ENCODE measurements around the gene NIPSNAP3A. TPM values are rescaled to one million over a fixed set of nuclear protein-coding genes. Genes with fewer than 3 reads are reported as not detected.

NIPSNAP3A gene
- total RNA-seq, 6 experiments from 2014 or later: 16.8 to 28.1 (median 22.4) TPM

DNA sequence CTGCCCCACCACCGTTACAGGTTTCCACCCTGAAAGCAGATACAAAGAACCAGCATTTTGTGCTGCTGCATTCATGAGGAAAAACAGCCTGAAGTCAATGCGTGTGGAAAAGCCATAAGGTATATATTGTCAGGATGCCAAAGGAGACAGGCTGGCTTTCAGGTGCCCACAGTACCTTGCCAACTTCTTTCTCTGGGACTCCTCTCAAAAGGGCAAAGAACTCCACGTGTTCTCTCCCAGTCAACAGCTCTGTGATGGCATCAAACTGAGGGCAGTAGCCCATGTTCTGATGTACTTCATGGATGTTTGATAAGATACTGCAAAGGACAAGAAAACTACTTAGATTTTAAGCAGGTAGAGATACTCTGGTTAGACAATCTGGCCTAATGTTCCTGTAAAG is 40.8 kb downstream of the NIPSNAP3A start:
- intact Hi-C loops (cut with DNase I): no loop called here
- Histone ChIP-seq H3K27me3 (no peaks in the 10 kb centered on the region), H3K4me1 (no peaks in the 10 kb centered on the region), H3K27ac (no peak overlapping the region), H3K9me3 (no peaks in the 10 kb centered on the region), H3K36me3 (peaks cover 6 to 100% (median 66%) of the 10 kb centered on the region in 4 donors), H3K4me3 (no peak overlapping the region)
- TF ChIP-seq POLR2A (IDR thresholded peaks at IDR 0.05): no peak
- TF ChIP-seq, protein P1, sequence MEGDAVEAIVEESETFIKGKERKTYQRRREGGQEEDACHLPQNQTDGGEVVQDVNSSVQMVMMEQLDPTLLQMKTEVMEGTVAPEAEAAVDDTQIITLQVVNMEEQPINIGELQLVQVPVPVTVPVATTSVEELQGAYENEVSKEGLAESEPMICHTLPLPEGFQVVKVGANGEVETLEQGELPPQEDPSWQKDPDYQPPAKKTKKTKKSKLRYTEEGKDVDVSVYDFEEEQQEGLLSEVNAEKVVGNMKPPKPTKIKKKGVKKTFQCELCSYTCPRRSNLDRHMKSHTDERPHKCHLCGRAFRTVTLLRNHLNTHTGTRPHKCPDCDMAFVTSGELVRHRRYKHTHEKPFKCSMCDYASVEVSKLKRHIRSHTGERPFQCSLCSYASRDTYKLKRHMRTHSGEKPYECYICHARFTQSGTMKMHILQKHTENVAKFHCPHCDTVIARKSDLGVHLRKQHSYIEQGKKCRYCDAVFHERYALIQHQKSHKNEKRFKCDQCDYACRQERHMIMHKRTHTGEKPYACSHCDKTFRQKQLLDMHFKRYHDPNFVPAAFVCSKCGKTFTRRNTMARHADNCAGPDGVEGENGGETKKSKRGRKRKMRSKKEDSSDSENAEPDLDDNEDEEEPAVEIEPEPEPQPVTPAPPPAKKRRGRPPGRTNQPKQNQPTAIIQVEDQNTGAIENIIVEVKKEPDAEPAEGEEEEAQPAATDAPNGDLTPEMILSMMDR (IDR thresholded peaks at IDR 0.05): no peak
- DNase-seq (no peak), ATAC-seq (peak; percentile 11 to 57 (median 36))
- 25% methylated on average over 2 of the region's 3 CpGs for WGBS (ENCODE audit: insufficient coverage, low coverage, low lambda C conversion rate, missing lambda C conversion rate)

DNA sequence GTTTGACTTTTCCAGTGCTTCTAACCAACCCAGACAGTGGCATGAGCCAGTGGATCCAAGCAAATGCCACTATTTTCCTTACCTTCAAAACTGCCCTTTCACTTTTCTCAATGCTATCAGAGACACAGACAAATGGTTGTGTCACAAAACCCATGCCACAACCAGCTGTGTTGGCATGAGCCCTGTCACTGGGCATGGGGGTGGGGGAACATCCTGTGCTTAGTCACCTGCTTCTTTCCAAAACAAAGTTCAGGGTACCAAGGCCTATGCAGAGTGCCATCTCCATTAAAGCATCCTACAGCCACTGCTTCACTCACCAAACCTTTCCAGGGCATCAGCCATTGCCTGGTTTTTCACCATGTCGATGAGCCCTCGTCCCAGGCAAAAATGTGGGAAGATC is 46.6 kb downstream of the NIPSNAP3A start:
- H3K9me3 ChIP-seq: no peaks in the 10 kb centered on the region
- TF ChIP-seq, protein P1 (IDR thresholded peaks at IDR 0.05): no peak
- no peak for TF ChIP-seq POLR2A (IDR thresholded peaks at IDR 0.05)
- intact Hi-C loops (cut with DNase I): no loop called here
- H3K27ac ChIP-seq: no peak overlapping the region
- 100% methylated on average over 2 of the region's 2 CpGs for WGBS (ENCODE audit: insufficient coverage, low coverage, low lambda C conversion rate, missing lambda C conversion rate)
- DNase-seq (peak in 1 of 3 donors; percentile 38), ATAC-seq (peak; percentile 16 to 65 (median 28))
- H3K4me3 ChIP-seq: no peak overlapping the region
- no peaks in the 10 kb centered on the region for H3K27me3 ChIP-seq
- H3K4me1 ChIP-seq: no peaks in the 10 kb centered on the region
- peaks cover 15 to 100% (median 62%) of the 10 kb centered on the region in 4 donors for H3K36me3 ChIP-seq

DNA sequence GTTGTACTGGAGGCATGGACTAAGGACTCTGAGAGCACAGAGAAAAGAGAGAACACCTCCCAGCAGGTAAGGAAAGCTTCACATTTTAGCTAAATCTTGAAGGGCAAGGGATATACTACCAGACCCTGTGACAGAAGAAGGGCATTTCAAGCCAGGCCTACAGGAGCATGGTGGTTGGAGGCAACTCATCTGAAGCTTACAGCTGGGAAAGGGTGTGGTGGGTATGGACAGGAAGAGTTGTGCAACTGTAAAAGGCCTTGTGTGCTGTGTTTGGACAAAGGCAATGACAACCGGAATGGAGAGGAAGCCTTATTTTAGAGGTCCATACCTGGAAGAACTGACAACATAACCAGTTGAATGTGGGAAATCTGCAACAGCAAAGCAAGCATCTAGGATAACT is 47.6 kb downstream of the NIPSNAP3A start:
- Histone ChIP-seq H3K27me3 (no peaks in the 10 kb centered on the region), H3K4me3 (no peak overlapping the region), H3K4me1 (no peaks in the 10 kb centered on the region), H3K27ac (no peak overlapping the region), H3K36me3 (peaks cover 14 to 99% (median 62%) of the 10 kb centered on the region in 4 donors), H3K9me3 (no peaks in the 10 kb centered on the region)
- no peak for TF ChIP-seq POLR2A (IDR thresholded peaks at IDR 0.05)
- TF ChIP-seq, protein P1 (IDR thresholded peaks at IDR 0.05): no peak
- WGBS (ENCODE audit: insufficient coverage, low coverage, low lambda C conversion rate, missing lambda C conversion rate): 24% methylated on average over 1 of the region's 1 CpG
- ATAC-seq (peak; percentile 53 to 61 (median 55)), DNase-seq (no peak)
- intact Hi-C loops (cut with DNase I): no loop called here

DNA sequence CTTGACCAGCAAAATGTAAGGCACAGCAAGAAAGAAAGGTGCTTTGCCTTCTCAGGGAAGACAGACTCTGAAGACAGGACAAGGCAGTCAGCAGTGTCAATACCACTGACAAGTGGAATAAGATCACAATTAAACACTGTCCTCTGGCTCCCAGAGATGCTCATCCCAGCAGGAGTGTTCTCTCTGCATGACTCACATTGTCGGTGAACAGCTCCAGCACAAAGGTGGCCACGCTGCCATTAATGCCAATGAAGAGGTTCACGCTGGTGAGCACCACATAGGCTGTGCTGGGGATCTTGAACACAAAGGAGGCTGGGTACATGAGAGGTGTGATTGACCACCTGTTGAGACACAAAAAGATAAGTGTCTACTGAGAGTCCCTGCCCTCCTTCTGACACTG is 48.4 kb downstream of the NIPSNAP3A start:
- Histone ChIP-seq H3K27me3 (no peaks in the 10 kb centered on the region), H3K9me3 (no peaks in the 10 kb centered on the region), H3K4me1 (no peaks in the 10 kb centered on the region), H3K27ac (no peak overlapping the region), H3K4me3 (no peak overlapping the region), H3K36me3 (peaks cover 9 to 99% (median 65%) of the 10 kb centered on the region in 4 donors)
- TF ChIP-seq, protein P1 (IDR thresholded peaks at IDR 0.05): no peak
- TF ChIP-seq POLR2A (IDR thresholded peaks at IDR 0.05): no peak
- 100% methylated on average over 3 of the region's 3 CpGs for WGBS (ENCODE audit: insufficient coverage, low coverage, low lambda C conversion rate, missing lambda C conversion rate)
- ATAC-seq (no peak), DNase-seq (no peak)
- intact Hi-C loops (cut with DNase I): no loop called here
